Hepatocyte (in vitro differentiated cells): ENCODE measurements around the gene MAGI1. TPM values are rescaled to one million over a fixed set of nuclear protein-coding genes. Genes with fewer than 3 reads are reported as not detected.

ENCODE experiments used
- DNase-seq: peaks from one replicate; pipeline ENCODE4 v3.0.0-alpha.2; 2016; ENCODE audit warnings: low spot score
- H2AFZ ChIP-seq: fragments of 200-600 bp; sonication (generic); 2 replicates; pipeline ENCODE4 v1.6.0; 2016; ENCODE audit warnings: antibody characterized with exemption, mild to moderate bottlenecking
- H3K27ac ChIP-seq: fragments of 200-600 bp; sonication (generic); 2 replicates; pipeline ENCODE4 v1.5.1; 2016; ENCODE audit warnings: mild to moderate bottlenecking
- H3K27me3 ChIP-seq: fragments of 200-600 bp; sonication (generic); 2 replicates; pipeline ENCODE4 v1.6.1; 2016
- H3K36me3 ChIP-seq: fragments of 200-600 bp; sonication (generic); replicated peaks from 2 replicates; pipeline ENCODE4 v1.5.1; 2016; ENCODE audit warnings: low read depth; ENCODE audit not compliant: insufficient read depth
- H3K4me1 ChIP-seq: fragments of 200-600 bp; sonication (generic); 2 replicates; pipeline ENCODE4 v1.5.1; 2016; ENCODE audit warnings: mild to moderate bottlenecking, moderate library complexity; ENCODE audit not compliant: insufficient read depth
- H3K4me2 ChIP-seq: fragments of 200-600 bp; sonication (generic); 2 replicates; pipeline ENCODE4 v1.6.0; 2016
- H3K4me3 ChIP-seq: fragments of 200-600 bp; sonication (generic); 2 replicates; pipeline ENCODE4 v1.5.1; 2016; ENCODE audit warnings: mild to moderate bottlenecking
- H3K79me2 ChIP-seq: fragments of 200-600 bp; sonication (generic); 2 replicates; pipeline ENCODE4 v1.6.0; 2017; ENCODE audit warnings: mild to moderate bottlenecking
- H3K9me2 ChIP-seq: fragments of 200-600 bp; sonication (generic); replicated peaks from 2 replicates; pipeline ENCODE4 v1.6.0; 2017; ENCODE audit warnings: mild to moderate bottlenecking; ENCODE audit not compliant: insufficient read depth
- H3K9me3 ChIP-seq: fragments of 200-600 bp; sonication (generic); 2 replicates; pipeline ENCODE4 v1.5.1; 2016; ENCODE audit warnings: low read depth, mild to moderate bottlenecking
- H4K20me1 ChIP-seq: fragments of 200-600 bp; sonication (generic); 2 replicates; pipeline ENCODE4 v1.6.0; 2016; ENCODE audit warnings: mild to moderate bottlenecking; ENCODE audit not compliant: insufficient read depth, poor library complexity, severe bottlenecking
- CTCF ChIP-seq: fragments of 200-600 bp; sonication (generic); IDR thresholded peaks from 2 replicates; pipeline ENCODE4 v1.5.1; 2016; ENCODE audit warnings: antibody characterized with exemption, mild to moderate bottlenecking; ENCODE audit not compliant: poor library complexity
- EZH2 ChIP-seq: fragments of 200-600 bp; sonication (generic); IDR thresholded peaks from 2 replicates; pipeline ENCODE4 v1.6.1; 2016; ENCODE audit warnings: antibody characterized with exemption, mild to moderate bottlenecking, borderline replicate concordance
- EZH2phosphoT487 ChIP-seq: fragments of 200-600 bp; sonication (generic); IDR thresholded peaks from one replicate; pipeline ENCODE4 v1.6.1; 2018; ENCODE audit warnings: antibody characterized with exemption, mild to moderate bottlenecking, low read depth, moderate library complexity; ENCODE audit not compliant: unreplicated experiment, severe bottlenecking
- WGBS: methylation state at CpG from one replicate; pipeline ENCODE4 v1.1.6; 2016; ENCODE audit warnings: low lambda C conversion rate; ENCODE audit errors: missing lambda C conversion rate; 5-methylcytosine and 5-hydroxymethylcytosine counted together
- polyA plus RNA-seq: library from polyadenylated mRNA; unstranded; fragments of >200 nt; fragmentation: Nextera tagmentation; extraction: Ambion mirVana; gene quantifications from 2 replicates; pipeline ENCODE4 v1.2.1, GENCODE V29; 2016
- total RNA-seq: library from RNA; depleted of rRNA; stranded (reverse); fragments of >200 nt; gene quantifications from 2 replicates; pipeline ENCODE4 v1.2.3, GENCODE V29; 2014

The MAGI1 gene
- total and polyA plus RNA-seq, 2 experiments from 2014 or later: 26.2 to 43.5 TPM

- no peak overlapping the region for H3K4me3 ChIP-seq
- H3K79me2 ChIP-seq: peaks cover 45% of the 10 kb centered on the region
- H3K27me3 ChIP-seq: no peaks in the 10 kb centered on the region
- WGBS: 92% methylated on average over 5 of the region's 5 CpGs
- H2AFZ ChIP-seq: no peak overlapping the region
- no peak for DNase-seq
- H3K27ac ChIP-seq: no peak overlapping the region
- no peaks in the 10 kb centered on the region for H3K9me3 ChIP-seq
- no peak overlapping the region for H3K4me2 ChIP-seq
- H3K4me1 ChIP-seq: no peaks in the 10 kb centered on the region
- H4K20me1 ChIP-seq: no peaks in the 10 kb centered on the region
- H3K9me2 ChIP-seq: no peaks in the 10 kb centered on the region
- no peak for TF ChIP-seq CTCF
- no peak for TF ChIP-seq EZH2phosphoT487
- TF ChIP-seq EZH2: no peak
- H3K36me3 ChIP-seq: no peaks in the 10 kb centered on the region
Observed at GRCh38 chr3:65807225-65807624, 231.5 kb downstream of the MAGI1 start.

GRCh38 chr3:65806600-65806999, 232.1 kb downstream of the MAGI1 start:
- Histone ChIP-seq H3K9me3 (no peaks in the 10 kb centered on the region), H3K79me2 (peaks cover 52% of the 10 kb centered on the region), H4K20me1 (no peaks in the 10 kb centered on the region), H3K4me3 (no peak overlapping the region), H3K4me2 (no peak overlapping the region), H3K4me1 (no peaks in the 10 kb centered on the region), H3K27me3 (no peaks in the 10 kb centered on the region), H2AFZ (no peak overlapping the region), H3K27ac (no peak overlapping the region), H3K9me2 (no peaks in the 10 kb centered on the region), H3K36me3 (no peaks in the 10 kb centered on the region)
- 85% methylated on average over 1 of the region's 1 CpG for WGBS
- TF ChIP-seq CTCF (no peak), EZH2 (no peak), EZH2phosphoT487 (no peak)
- no peak for DNase-seq

GRCh38 chr3:65796676-65797075, 242.0 kb downstream of the MAGI1 start:
- Histone ChIP-seq H3K4me3 (no peak overlapping the region), H2AFZ (no peak overlapping the region), H3K9me3 (no peaks in the 10 kb centered on the region), H3K27me3 (no peaks in the 10 kb centered on the region), H3K9me2 (no peaks in the 10 kb centered on the region), H3K36me3 (no peaks in the 10 kb centered on the region), H3K4me2 (no peak overlapping the region), H3K79me2 (peaks cover 60% of the 10 kb centered on the region), H4K20me1 (no peaks in the 10 kb centered on the region), H3K4me1 (peaks cover 7% of the 10 kb centered on the region), H3K27ac (no peak overlapping the region)
- TF ChIP-seq EZH2phosphoT487 (no peak), EZH2 (no peak), CTCF (no peak)
- WGBS: 83% methylated on average over 4 of the region's 4 CpGs
- DNase-seq: no peak

GRCh38 chr3:65795166-65795565, 243.6 kb downstream of the MAGI1 start:
- H3K9me2 ChIP-seq: no peaks in the 10 kb centered on the region

More at GRCh38 chr3:65795166-65795565, 243.6 kb downstream of the MAGI1 start:
- Histone ChIP-seq H3K4me2 (no peak overlapping the region), H3K27me3 (no peaks in the 10 kb centered on the region), H2AFZ (no peak overlapping the region), H3K9me3 (no peaks in the 10 kb centered on the region), H3K36me3 (no peaks in the 10 kb centered on the region), H3K27ac (no peak overlapping the region), H3K4me1 (peaks cover 7% of the 10 kb centered on the region), H3K79me2 (peaks cover 57% of the 10 kb centered on the region), H3K4me3 (no peak overlapping the region), H4K20me1 (no peaks in the 10 kb centered on the region)
- no peak for DNase-seq
- TF ChIP-seq CTCF (no peak), EZH2 (no peak), EZH2phosphoT487 (no peak)
- whole genome bisulfite sequencing: 100% methylated on average over 2 of the region's 2 CpGs
